Vagina (tissue), 2 donors: Measurements from ENCODE around the gene KRT14. TPM values are rescaled to one million over a fixed set of nuclear protein-coding genes. Genes with fewer than 3 reads are reported as not detected.

Experiments
- DNase-seq, 2 donors: peaks; one replicate each; pipeline ENCODE4 v3.0.0-alpha.2; 2017; ENCODE audit errors: extremely low spot score in 2 of 2
- H3K27ac ChIP-seq: fragments of 200-600 bp; sonication (generic); one replicate; pipeline ENCODE4 v1.5.1; 2019
- H3K27me3 ChIP-seq: fragments of 200-600 bp; sonication (generic); one replicate; pipeline ENCODE4 v1.5.1; 2019
- H3K36me3 ChIP-seq, 2 donors: fragments of 200-600 bp; sonication (generic); one replicate each; pipeline ENCODE4 v1.5.1; 2017 to 2019
- H3K4me1 ChIP-seq: fragments of 200-600 bp; sonication (generic); one replicate; pipeline ENCODE4 v1.5.1; 2019
- H3K4me3 ChIP-seq, 2 donors: fragments of 200-600 bp; sonication (generic); 1 replicate in 1 of 2; 2 replicates in 1 of 2; pipeline ENCODE4 v1.5.1; 2016 to 2019
- H3K9me3 ChIP-seq: fragments of 200-600 bp; sonication (generic); one replicate; pipeline ENCODE4 v1.5.1; 2019
- CTCF ChIP-seq, 3 experiments: fragments of 450-650 bp in 2 of 3; fragments of 200-600 bp in 1 of 3; sonication (generic) in 1 of 3; IDR thresholded peaks; one replicate each; pipeline ENCODE4 v1.5.1; 2017 to 2019; ENCODE audit warnings: antibody characterized with exemption in 3 of 3, mild to moderate bottlenecking in 2 of 3, moderate library complexity in 2 of 3
- POLR2A ChIP-seq, 2 donors: fragments of 450-650 bp; IDR thresholded peaks; one replicate each; pipeline ENCODE4 v1.6.1; 2017; ENCODE audit warnings: antibody characterized with exemption in 2 of 2, mild to moderate bottlenecking in 2 of 2, moderate library complexity in 2 of 2
- POLR2AphosphoS5 ChIP-seq, 2 donors: sonication (generic); formaldehyde crosslinking; IDR thresholded peaks; one replicate each; pipeline ENCODE4 v1.9.0; 2017; ENCODE audit warnings: antibody characterized with exemption in 2 of 2, mild to moderate bottlenecking in 2 of 2, low read depth in 1 of 2; ENCODE audit not compliant: insufficient read depth in 1 of 2
- intact Hi-C: fragments of 100-400 bp; cut with DNase I; formaldehyde crosslinking; loops from one replicate; pipeline ENCODE4 v1.15.1; 2023
- total RNA-seq: library from RNA; depleted of rRNA; stranded (reverse); fragments of >200 nt; gene quantifications from one replicate; pipeline ENCODE4 v1.2.3, GENCODE V29; 2016

Gene KRT14
- total RNA-seq, 1 donor from 2014 or later: 1,546 TPM

DNA sequence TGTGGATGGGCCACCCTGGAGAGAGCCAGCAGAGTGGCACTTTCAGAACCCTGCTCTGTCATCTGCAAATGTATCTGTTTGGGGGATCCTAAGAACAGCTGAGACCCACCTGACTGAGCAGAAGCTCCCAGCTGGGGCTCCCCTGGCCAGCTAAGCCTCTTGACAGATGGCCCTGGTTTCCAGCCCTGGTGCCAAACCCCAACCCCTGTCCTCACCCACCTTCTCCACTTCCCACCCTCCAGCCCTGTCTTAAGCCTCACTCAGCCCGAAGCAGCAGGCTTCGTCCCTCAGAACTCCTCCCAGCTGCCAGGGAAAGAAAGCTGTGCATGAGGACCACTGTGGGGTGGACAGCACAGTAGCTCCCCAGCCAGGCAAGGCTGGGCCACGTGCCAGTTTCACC lies 11.4 kb downstream of the KRT14 start:
- Histone ChIP-seq H3K36me3 (no peaks in the 10 kb centered on the region), H3K27me3 (no peaks in the 10 kb centered on the region), H3K9me3 (no peaks in the 10 kb centered on the region), H3K27ac (no peak overlapping the region), H3K4me3 (no peak overlapping the region), H3K4me1 (peaks cover 15% of the 10 kb centered on the region)
- TF ChIP-seq CTCF (IDR thresholded peaks at IDR 0.05): no peak
- no peak for TF ChIP-seq POLR2AphosphoS5 (IDR thresholded peaks at IDR 0.05; ENCODE audit: insufficient read depth in 1 of 2, low read depth in 1 of 2)
- no peak for TF ChIP-seq POLR2A (IDR thresholded peaks at IDR 0.05)
- intact Hi-C loops: no loop called here
- no peak for DNase-seq

- Histone ChIP-seq H3K27me3 (no peaks in the 10 kb centered on the region), H3K36me3 (no peaks in the 10 kb centered on the region), H3K4me3 (no peak within 1 kb of the TSS), H3K4me1 (no peaks in the 10 kb centered on the region), H3K9me3 (no peaks in the 10 kb centered on the region), H3K27ac (no peak within 1 kb of the TSS)
- no peak for DNase-seq
- intact Hi-C loops: no loop called here
- TF ChIP-seq POLR2AphosphoS5 (IDR thresholded peaks at IDR 0.05; ENCODE audit: insufficient read depth in 1 of 2, low read depth in 1 of 2) (no peak), POLR2A (IDR thresholded peaks at IDR 0.05) (no peak), CTCF (IDR thresholded peaks at IDR 0.05) (no peak)
These were observed 14.9 kb downstream of the KRT14 start, which contains the start of gene KRT9 for GRCh38 chr17:41571561-41572434. Gene KRT9 (minus strand): TSS chr17:41572059. CDS start chr17:41571992, 67 bp downstream.

- no peak for DNase-seq
- Histone ChIP-seq H3K27ac (no peak overlapping the region), H3K9me3 (no peaks in the 10 kb centered on the region), H3K27me3 (no peaks in the 10 kb centered on the region), H3K4me3 (no peak overlapping the region), H3K36me3 (no peaks in the 10 kb centered on the region), H3K4me1 (no peaks in the 10 kb centered on the region)
- TF ChIP-seq CTCF (IDR thresholded peaks at IDR 0.05) (no peak), POLR2A (IDR thresholded peaks at IDR 0.05) (no peak), POLR2AphosphoS5 (IDR thresholded peaks at IDR 0.05; ENCODE audit: insufficient read depth in 1 of 2, low read depth in 1 of 2) (no peak)
- intact Hi-C loops: no loop called here
These were observed 19.4 kb downstream of the KRT14 start for GRCh38 chr17:41567317-41567716.

DNA sequence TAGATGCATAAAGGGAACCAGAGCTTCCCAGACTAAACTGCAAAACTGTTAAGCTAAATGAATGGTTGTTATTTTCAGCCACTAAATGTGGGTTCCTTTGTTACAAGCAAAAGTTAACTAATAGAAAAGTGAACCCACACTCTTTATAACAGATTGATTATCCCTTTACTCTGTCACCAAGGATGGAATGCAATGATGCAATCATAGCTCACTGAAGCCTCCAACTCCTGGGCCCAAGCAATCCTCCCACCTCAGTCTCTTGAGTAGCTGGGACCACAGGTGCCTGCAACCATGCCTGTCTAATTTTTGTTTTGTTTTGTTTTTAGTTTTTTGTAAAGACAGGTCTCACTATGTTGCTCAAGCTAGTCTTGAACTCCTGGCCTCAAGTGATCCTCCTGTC lies 21.4 kb downstream of the KRT14 start:
- no peaks in the 10 kb centered on the region for H3K27me3 ChIP-seq

More for the DNA sequence above, 21.4 kb downstream of the KRT14 start:
- Histone ChIP-seq H3K36me3 (no peaks in the 10 kb centered on the region), H3K27ac (no peak overlapping the region), H3K4me1 (no peaks in the 10 kb centered on the region), H3K4me3 (no peak overlapping the region), H3K9me3 (no peaks in the 10 kb centered on the region)
- intact Hi-C loops: no loop called here
- no peak for TF ChIP-seq CTCF (IDR thresholded peaks at IDR 0.05)
- no peak for TF ChIP-seq POLR2AphosphoS5 (IDR thresholded peaks at IDR 0.05; ENCODE audit: insufficient read depth in 1 of 2, low read depth in 1 of 2)
- TF ChIP-seq POLR2A (IDR thresholded peaks at IDR 0.05): no peak
- DNase-seq: no peak
